AG04450 (cell line): Measurements from ENCODE around the gene UBR2. TPM values are rescaled to one million over a fixed set of nuclear protein-coding genes. Genes with fewer than 3 reads are reported as not detected.
"Not testable (repeated sequence)": the region's sequence is repeated elsewhere in the genome, so short reads cannot be mapped to it uniquely, and the experiment has no call there.

Experiments
- CTCF ChIA-PET: fragments of 300-600, 350-600 bp; formaldehyde crosslinking; extraction: SDS; loops from one replicate; lab custom pipeline; 2022; ENCODE audit warnings: antibody characterized with exemption, inconsistent platforms; lab: Charles Lee
- POLR2A ChIA-PET: fragments of 350-600 bp; formaldehyde crosslinking; extraction: SDS; loops from one replicate; lab custom pipeline; 2021; ENCODE audit warnings: antibody characterized with exemption, inconsistent platforms; lab: Yijun Ruan, JAX
- DNase-seq: peaks from one replicate; pipeline ENCODE4 v3.0.0-alpha.2; 2011; ENCODE audit warnings: low read depth, low spot score
- H3K27ac ChIP-seq: one replicate; pipeline ENCODE4 v1.5.1; 2012; ENCODE audit warnings: low read depth, low read length, control low read depth
- H3K27me3 ChIP-seq: one replicate; pipeline ENCODE4 v1.6.0; 2012; ENCODE audit warnings: low read length; ENCODE audit not compliant: control insufficient read depth, insufficient read depth
- H3K4me3 ChIP-seq: 2 replicates; pipeline ENCODE4 v1.5.1; 2011; ENCODE audit warnings: mild to moderate bottlenecking, low read depth, low read length, control low read depth
- H3K9me3 ChIP-seq: 2 replicates; pipeline ENCODE4 v1.5.1; 2012; ENCODE audit warnings: low read length; ENCODE audit not compliant: control insufficient read depth, insufficient read depth
- CTCF ChIP-seq: IDR thresholded peaks from 2 replicates; pipeline ENCODE4 v1.5.1; 2011; ENCODE audit warnings: low read depth, low read length, control low read depth, inconsistent platforms
- polyA plus RNA-seq: library from polyadenylated mRNA; depleted of rRNA; stranded (reverse); fragments of >200 nt; gene quantifications from 2 replicates; pipeline ENCODE4 v1.2.3, GENCODE V29; 2011

UBR2 gene
- polyA plus RNA-seq, 1 experiment: 25.3 TPM

GRCh38 chr6:42659806-42660205 lies 96.0 kb downstream of the UBR2 start:
- no peaks in the 10 kb centered on the region for H3K27me3 ChIP-seq
- no peak overlapping the region for H3K27ac ChIP-seq
- H3K4me3 ChIP-seq: no peak overlapping the region
- no peaks in the 10 kb centered on the region for H3K9me3 ChIP-seq
- ChIA-PET CTCF (interaction anchor here (0.6 to 1.0 kb wide), 3 partner anchors 66 to 240 kb away, joined by 3 to 4 read pairs (median 4); no protein-coding TSS in a partner anchor), POLR2A (no interaction called here)
- DNase-seq: no peak
- no peak for TF ChIP-seq CTCF

- DNase-seq: peak; percentile 23
- H3K27ac ChIP-seq: no peak overlapping the region
- CTCF ChIA-PET: interaction anchor here (0.5 to 4.2 kb wide), 36 partner anchors 8 to 505 kb away, joined by 3 to 75 read pairs (median 4); partner anchors contain the start of gene RPL7L1
- no peaks in the 10 kb centered on the region for H3K27me3 ChIP-seq
- no peaks in the 10 kb centered on the region for H3K9me3 ChIP-seq
- H3K4me3 ChIP-seq: no peak overlapping the region
- peak; percentile 90 for TF ChIP-seq CTCF
- POLR2A ChIA-PET: interaction anchor here (0.5 kb wide), 1 partner anchor 527 kb away, joined by 3 read pairs; no protein-coding TSS in a partner anchor
Measured at GRCh38 chr6:42661540-42662153, 97.8 kb downstream of the UBR2 start.

- POLR2A ChIA-PET: no interaction called here
- CTCF ChIA-PET: interaction anchor here (0.8 to 4.2 kb wide), 3 partner anchors 61 to 235 kb away, joined by 3 to 75 read pairs (median 29); partner anchors contain the start of gene RPL7L1
Measured at GRCh38 chr6:42664718-42665117, 100.9 kb downstream of the UBR2 start.

GRCh38 chr6:42674368-42674767 lies 110.5 kb downstream of the UBR2 start:
- not testable (repeated sequence) for H3K27me3 ChIP-seq, DNase-seq, H3K9me3 ChIP-seq, H3K4me3 ChIP-seq, H3K27ac ChIP-seq
- ChIA-PET CTCF (interaction anchor here (1.6 to 1.8 kb wide), 2 partner anchors 13 to 52 kb away, joined by 4 to 6 read pairs; no protein-coding TSS in a partner anchor), POLR2A (interaction anchor here (0.7 kb wide), 1 partner anchor 17 kb away, joined by 3 read pairs; no protein-coding TSS in a partner anchor)

More at GRCh38 chr6:42664718-42665117, 100.9 kb downstream of the UBR2 start:
- H3K27ac ChIP-seq: no peak overlapping the region
- no peaks in the 10 kb centered on the region for H3K9me3 ChIP-seq
- no peak for TF ChIP-seq CTCF
- no peaks in the 10 kb centered on the region for H3K27me3 ChIP-seq
- DNase-seq: no peak
- H3K4me3 ChIP-seq: no peak overlapping the region

GRCh38 chr6:42674780-42675179 lies 111.0 kb downstream of the UBR2 start:
- H3K9me3 ChIP-seq: no peaks in the 10 kb centered on the region
- TF ChIP-seq CTCF: no peak
- CTCF ChIA-PET: interaction anchor here (1.6 kb wide), 1 partner anchor 13 kb away, joined by 6 read pairs; no protein-coding TSS in a partner anchor
- no peak overlapping the region for H3K27ac ChIP-seq
- no peaks in the 10 kb centered on the region for H3K27me3 ChIP-seq
- POLR2A ChIA-PET: interaction anchor here (0.7 kb wide), 1 partner anchor 16 kb away, joined by 3 read pairs; no protein-coding TSS in a partner anchor
- DNase-seq: no peak
- no peak overlapping the region for H3K4me3 ChIP-seq
